GM18861 (cell line): ENCODE data around the gene IGFBP5.

Experiments used
- ATAC-seq: cut with Tn5 transposase; IDR thresholded peaks from one replicate; pipeline ENCODE4 v1.9.1; 2021; ENCODE audit not compliant: unreplicated experiment

Gene IGFBP5

GRCh38 chr2:216666461-216667233 is 28.7 kb downstream of the IGFBP5 start:
- peak; percentile 52 for ATAC-seq

DNA sequence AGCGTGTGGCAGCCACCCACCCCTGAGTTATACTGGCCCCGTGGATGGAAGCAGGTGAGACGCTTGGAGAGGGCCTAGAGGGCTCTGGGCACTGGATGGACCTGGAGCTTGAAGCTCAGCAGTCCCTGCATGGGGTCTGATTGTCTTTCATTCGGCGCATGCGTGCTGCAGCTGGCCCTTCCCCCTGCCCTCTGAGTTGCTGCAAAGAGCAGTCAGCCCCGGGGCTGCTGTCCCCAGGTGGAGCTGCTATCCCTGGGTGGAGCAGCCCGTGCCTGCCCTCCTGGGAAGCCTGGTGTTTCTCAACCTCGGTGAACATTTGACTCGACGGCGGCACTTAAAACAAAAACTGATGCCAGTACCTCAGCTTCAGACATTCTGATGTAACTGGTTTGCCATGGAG is 29.6 kb downstream of the IGFBP5 start:
- no peak for ATAC-seq

DNA sequence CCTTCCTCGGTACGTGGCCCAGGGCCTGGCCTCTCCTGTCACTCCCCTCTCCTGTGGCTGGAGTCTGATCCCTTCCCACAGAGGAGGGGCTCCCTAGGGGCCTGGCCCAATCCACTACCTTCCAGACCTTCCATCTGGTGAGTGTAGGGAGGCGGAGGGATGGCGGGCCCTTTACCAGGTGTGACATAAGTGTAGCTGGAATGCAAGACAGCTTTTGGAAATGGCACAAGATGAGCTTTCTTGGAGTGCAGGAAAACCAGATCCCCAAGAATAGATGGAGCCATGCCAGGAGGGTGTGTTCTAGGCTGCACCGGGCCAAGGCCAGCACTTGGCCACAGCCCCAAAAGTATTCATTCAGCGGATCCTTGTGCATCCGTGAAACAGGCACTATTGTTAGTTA is 30.1 kb downstream of the IGFBP5 start:
- no peak for ATAC-seq

DNA sequence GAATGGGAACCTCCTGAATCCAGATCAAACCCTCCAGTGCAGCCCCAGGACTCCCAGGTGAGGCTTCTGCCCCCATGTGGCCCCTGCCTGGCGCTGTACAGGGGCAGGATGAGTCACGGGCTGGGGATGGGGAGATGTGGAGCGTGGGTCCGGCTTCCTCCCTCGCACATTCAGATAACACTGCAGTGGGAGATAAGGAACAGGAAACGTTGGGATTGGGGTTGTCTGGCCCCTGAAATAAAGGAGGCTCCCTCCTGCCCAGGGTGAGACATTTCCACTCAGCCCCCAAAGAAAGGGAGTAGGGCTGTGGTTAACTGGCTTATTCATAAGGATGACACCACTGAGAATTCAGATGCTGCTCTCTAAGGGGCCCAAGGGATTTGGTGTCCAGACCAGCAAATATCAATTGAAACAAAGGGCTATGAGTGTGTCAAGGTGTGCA is 30.7 kb downstream of the IGFBP5 start:
- no peak for ATAC-seq

GRCh38 chr2:216663846-216664245 is 31.5 kb downstream of the IGFBP5 start:
- ATAC-seq, result no peak

DNA sequence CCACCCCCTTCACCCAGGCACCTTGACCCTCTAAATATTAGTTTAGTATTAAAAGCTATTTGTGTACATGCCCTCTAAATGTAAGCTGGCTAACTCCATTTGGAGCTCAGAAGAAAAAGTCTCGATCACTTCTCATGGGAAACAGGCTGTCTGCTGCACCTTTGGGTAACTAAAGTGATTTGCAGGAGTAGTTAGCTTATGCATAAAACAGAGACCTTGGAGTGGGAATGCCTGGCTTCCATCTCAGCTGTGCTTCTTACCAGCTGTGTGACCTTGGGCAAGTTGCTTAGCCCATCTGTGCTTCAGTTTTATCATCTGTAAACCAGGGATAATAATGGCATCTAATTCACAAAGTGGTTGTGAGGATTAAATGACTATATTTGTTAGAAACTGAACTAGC is 32.2 kb downstream of the IGFBP5 start:
- ATAC-seq, result no peak

DNA sequence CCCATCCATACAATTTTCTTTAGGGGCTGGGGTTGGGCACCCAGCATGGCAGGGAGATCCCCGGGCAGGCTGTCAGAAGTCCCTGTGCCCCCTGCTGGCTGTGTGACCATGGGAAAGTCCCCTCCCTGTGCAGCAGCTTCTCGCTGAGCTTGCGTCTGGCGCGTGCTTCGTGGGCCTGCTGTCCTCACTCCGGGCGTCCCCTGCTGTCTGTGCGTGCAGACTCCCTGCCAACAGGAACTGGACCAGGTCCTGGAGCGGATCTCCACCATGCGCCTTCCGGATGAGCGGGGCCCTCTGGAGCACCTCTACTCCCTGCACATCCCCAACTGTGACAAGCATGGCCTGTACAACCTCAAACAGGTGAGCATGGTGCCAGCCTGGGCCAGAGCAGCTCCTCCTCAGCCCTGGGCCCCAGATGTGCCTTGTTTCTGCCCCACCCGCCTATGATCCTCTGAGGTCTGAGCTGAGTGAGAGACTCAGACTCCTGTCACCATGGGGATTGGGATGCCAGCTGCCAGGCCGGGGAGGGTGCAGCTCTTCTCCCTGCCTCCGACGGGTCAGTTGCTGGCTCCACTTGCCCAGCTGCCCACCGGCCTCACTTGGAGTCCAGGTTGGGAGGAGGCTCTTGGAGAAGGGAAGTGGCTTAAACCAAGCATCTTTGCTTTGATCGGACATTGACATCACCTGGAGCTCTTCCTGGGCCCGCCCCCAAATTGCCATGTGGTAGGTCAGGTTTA is 33.5 kb downstream of the IGFBP5 start:
- ATAC-seq, result no peak

DNA sequence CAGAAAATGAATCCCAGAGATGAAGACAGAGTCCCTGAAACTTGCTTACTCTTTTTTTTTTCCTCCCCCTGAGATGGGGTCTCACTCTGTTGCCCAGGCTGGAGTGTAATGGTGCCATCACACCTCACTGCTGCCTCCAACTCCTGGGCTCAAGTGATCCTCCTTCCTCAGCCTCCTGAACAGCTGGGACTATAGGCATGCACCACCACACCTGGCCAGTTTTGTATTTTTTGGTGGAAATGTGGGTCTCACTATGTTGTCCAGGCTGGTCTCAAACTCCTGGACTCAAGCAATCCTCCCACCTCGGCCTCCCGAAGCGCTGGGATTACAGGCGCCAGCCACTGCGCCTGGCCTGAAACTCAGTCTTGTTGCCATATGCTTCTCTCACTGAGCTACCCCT is 34.3 kb downstream of the IGFBP5 start:
- ATAC-seq, result no peak

DNA sequence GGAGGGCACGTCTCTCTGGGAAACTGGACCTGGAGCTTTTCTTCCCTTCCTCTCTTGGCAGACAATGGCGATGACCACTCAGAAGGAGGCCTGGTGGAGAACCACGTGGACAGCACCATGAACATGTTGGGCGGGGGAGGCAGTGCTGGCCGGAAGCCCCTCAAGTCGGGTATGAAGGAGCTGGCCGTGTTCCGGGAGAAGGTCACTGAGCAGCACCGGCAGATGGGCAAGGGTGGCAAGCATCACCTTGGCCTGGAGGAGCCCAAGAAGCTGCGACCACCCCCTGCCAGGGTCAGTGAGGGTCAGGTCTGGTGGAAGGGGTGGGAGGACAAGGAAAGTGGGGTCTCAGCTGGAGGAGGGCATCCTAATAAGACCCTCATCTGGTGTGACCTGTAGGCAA is 34.9 kb downstream of the IGFBP5 start:
- no peak for ATAC-seq

GRCh38 chr2:216659276-216659675 is 36.1 kb downstream of the IGFBP5 start:
- no peak for ATAC-seq

DNA sequence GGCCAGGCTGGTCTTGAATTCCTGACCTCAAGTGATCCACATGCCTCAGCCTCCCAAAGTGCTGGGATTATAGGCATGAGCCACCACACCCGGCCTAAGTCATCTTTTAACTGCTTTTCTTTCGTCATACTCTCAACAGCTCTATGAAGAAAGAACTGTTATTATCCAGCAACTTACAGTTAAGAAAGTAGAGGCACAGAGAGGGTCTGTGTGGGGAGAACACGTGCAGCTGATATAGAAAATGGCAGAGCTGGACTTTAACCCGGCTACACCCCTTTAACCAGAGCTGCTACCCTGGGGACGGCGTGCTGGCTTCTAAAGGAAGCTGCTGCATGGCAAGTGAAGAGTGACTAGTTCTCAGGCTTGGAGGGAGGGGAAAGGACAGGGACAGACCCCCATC is 36.6 kb downstream of the IGFBP5 start:
- ATAC-seq, result no peak

DNA sequence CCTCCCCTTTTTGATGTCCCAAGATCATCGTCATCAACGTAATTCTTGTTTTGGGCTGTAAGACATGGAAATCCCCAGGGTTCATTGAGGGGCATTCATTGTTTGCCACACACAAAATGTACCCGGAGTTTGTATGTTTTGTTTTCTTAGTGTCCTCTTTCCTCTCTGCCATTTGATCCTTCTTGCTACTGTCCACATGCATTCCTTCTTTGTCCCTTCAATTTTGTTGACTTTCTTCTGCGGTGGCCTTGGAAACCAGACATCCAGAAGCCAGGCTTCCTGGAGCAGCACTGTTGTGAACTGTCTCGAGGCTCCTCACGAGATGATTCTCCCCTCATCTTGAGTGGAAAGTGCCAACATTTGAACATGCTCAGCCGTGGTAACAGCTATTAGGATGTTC is 37.4 kb downstream of the IGFBP5 start:
- ATAC-seq, result no peak

DNA sequence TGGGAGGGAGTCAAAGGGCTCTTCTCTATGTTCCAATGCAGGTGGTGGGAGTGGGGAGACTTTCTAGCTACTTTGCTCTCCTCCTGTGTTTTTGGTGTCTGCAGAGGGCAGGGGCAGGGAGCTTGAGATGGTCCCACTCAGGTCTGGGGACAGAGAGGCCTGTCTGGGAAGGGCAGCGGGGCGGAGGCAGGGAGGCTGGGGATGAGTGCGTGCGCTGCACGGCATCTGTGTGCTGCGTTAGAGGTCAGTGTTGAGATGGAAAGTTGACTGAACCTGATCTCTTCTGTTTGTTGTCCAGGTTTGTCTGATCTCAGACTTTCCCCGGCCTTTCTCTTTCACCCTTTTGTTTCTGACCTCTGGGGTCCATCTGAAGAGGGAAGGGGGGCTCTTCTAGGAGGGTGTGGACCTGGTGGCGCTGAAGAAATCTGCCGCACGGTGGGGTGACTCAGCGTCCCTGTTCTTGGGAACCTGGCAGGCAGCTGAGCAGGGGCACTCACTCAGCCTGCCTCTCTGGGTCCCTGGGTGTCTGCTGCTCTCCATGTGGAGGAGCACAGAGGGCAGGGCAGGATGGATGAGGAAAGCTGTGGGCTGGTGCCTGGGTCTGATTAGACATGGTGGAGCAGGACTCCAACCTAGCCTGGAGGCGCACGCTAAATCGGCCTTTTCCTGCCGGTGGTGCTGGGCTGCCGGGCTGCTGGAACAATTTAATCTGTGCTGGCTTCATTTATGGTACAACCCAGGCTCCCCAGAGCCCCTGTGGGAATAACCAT is 38.1 kb downstream of the IGFBP5 start:
- ATAC-seq, result no peak

GRCh38 chr2:216654528-216655052 is 40.8 kb downstream of the IGFBP5 start:
- no peak for ATAC-seq

DNA sequence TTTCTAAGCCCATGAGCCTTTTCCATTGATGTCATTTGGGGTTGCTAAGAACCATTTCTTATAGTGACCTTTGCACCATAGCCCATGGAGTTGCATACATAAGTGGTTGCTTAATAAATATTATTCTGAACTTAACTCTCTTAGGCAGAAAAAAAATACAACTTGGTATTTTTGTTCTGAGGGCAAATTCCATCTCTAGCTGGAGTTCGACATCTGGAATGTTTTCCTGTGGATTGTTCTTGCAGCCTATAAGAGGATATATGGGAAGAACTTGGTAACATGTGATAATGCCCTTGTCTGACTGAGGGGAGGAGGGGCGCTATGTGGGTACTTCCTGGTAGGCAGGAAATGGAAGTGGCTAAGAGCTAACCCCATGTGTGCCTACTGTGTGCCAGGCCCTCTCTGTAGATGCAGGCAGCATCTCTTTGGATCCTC is 41.4 kb downstream of the IGFBP5 start:
- ATAC-seq, result no peak

DNA sequence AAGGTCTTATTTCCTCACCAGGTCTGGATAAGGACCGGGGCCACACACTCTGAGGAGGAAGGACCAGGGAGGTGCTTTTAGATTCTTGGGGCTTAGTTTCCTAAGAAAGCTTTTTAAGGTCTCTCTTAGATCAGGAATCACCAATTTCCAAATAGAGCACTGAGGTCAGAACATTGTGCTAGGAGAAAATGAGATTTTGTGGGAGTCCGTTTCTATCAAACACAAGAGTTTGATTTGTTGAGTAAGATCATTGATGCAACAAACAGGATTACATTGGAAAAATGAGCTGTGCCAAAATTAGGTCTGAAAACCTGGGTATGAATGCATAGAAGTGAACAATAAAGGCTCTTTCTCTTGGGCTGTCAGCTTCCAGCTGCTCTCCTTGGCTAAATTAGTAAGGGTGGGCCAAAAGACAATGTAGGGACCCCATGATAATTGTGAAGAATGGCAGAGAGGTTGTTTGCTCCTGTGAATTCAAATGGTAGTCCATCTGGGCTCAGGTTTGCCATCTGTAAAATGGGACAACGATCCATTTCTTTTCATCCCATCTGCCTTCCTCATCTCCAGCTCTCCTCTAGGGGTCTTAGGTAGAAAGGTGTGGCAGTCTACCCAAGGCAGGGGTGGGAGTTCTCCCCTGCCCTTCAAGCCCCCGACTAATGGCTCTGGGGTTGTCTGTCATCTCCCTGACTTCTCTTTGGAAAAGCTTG is 42.1 kb downstream of the IGFBP5 start:
- ATAC-seq, result no peak

DNA sequence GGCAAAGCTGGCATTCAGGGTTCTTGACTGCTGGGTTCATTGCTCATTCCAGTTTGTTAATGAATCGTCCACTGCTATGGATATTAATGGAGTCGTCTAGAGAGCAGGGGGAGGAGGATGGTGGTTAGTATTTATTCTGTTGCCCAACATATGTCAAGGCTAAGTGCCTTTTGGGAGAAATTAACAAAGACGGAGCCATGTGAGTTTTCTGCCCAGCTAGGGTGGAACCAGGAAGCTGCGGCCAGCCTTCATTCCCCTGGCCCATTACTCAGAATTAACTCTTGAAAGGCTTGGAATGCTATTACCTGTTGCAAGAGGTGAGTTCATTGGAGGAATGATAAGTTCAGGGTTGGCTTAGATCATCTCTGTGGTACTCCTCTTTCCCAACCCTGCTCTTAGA is 42.8 kb downstream of the IGFBP5 start:
- ATAC-seq, result no peak

DNA sequence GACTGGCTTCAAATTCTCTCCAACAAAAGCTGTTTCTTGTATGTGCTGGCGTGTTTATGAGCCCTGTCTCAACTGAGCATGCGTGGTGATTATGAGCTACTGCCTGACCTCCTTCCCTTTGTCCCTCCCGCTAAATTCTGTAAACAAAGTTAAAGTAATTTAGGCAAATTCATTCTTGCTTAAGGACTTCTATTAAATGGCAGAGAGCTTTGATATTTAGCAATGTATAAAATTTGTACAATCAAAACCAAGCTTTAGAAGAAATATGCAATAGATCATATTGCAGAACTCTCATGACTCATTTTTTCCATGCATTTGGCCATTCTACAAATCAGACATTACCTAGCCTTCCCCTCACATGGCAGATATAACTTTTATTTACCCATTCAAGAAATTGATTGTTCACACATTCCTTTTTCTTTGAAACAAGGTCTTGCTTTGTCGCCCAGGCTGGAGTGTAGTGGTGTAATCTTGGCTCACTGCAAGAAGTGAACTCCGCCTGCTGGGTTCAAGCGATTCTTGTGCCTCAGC is 43.9 kb downstream of the IGFBP5 start:
- no peak for ATAC-seq

GRCh38 chr2:216650626-216651257 is 44.6 kb downstream of the IGFBP5 start:
- ATAC-seq, result no peak

DNA sequence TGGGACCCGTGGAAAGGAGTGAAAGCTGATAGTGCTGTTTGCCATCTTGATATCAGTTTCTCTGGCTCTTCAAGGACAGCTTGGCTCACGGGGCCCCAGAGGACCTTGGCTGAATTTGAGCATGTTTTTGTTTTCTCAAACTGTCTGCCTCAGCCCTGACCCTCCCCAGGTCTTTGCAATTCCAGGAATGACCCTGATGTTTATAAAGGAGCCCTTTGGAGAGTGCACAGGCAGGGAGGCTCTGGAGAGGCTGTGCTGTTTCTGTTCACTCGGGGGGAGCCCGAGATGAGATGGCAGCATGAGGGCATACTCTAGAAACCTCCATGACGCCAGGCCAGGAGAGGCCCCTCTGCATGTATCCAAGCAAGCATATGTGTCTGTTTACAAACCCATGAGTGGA is 45.8 kb downstream of the IGFBP5 start:
- ATAC-seq, result no peak
